Astrocyte of the cerebellum (primary cell): Measurements from ENCODE around the gene RPL26.

ENCODE experiments used
- DNase-seq: peaks from one replicate; pipeline ENCODE4 v3.0.0-alpha.2; 2011; ENCODE audit warnings: low read depth
- H3K4me3 ChIP-seq: 2 replicates; pipeline ENCODE4 v1.5.1; 2011; ENCODE audit warnings: mild to moderate bottlenecking, low read depth, low read length, moderate library complexity
- in situ Hi-C: cut with HindIII; loops from 2 replicates; pipeline ENCODE4 v1.10.0; 2017; ENCODE audit warnings: low sequenced_read_pairs
- TF ChIP-seq, protein P1 (sequence below): IDR thresholded peaks from 2 replicates; pipeline ENCODE4 v1.5.1; 2012; ENCODE audit warnings: low read length, low read depth, moderate library complexity, mild to moderate bottlenecking; ENCODE audit errors: missing control alignments

RPL26 gene

DNA sequence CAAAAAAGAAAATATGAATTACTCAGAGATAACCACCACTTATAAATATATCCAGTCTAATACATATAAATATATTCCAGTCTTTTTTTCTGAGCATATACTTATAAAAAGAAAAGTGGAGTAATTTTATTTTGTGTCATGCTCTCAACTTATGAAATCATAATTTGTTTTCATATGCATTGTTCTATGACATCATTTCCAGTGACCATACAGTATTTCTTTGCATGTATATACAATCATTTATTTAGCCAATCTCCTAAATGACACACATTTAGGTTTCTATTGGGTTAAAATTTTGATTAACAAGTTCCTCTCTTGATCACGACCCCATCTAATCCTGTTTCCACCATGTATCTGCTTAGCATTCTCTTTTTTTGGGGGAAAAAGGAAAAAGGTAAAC lies 36.3 kb upstream of the RPL26 start:
- DNase-seq: no peak
- TF ChIP-seq, protein P1, sequence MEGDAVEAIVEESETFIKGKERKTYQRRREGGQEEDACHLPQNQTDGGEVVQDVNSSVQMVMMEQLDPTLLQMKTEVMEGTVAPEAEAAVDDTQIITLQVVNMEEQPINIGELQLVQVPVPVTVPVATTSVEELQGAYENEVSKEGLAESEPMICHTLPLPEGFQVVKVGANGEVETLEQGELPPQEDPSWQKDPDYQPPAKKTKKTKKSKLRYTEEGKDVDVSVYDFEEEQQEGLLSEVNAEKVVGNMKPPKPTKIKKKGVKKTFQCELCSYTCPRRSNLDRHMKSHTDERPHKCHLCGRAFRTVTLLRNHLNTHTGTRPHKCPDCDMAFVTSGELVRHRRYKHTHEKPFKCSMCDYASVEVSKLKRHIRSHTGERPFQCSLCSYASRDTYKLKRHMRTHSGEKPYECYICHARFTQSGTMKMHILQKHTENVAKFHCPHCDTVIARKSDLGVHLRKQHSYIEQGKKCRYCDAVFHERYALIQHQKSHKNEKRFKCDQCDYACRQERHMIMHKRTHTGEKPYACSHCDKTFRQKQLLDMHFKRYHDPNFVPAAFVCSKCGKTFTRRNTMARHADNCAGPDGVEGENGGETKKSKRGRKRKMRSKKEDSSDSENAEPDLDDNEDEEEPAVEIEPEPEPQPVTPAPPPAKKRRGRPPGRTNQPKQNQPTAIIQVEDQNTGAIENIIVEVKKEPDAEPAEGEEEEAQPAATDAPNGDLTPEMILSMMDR: no peak
- in situ Hi-C loops: loop anchor here (25.0 kb wide), 1 partner anchor 343 kb away; the partner anchor contains the start of gene SPDYE4
- H3K4me3 ChIP-seq: no peak overlapping the region

DNA sequence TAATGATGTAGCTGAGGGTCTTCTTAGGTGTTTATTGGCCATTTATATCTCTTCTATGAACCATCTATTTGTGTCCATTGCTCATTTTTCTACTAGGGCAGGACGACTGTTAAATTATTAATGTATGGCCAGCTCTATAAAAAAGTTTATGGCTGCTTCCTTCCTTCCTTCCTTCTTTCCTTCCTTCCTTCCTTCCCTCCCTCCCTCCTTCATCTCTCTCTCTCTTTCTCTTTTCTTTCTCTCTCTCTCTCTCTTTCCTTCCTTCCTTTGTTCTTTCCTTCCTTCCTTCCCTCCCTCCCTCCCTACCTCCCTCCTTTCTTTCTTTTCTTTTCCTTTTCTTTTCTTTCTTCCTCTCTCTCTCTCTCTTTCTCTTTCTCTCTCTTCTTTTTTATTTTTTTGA lies 35.5 kb upstream of the RPL26 start:
- DNase-seq: no peak
- in situ Hi-C loops: loop anchor here (25.0 kb wide), 1 partner anchor 344 kb away; the partner anchor contains the start of gene SPDYE4
- TF ChIP-seq, protein P1: no peak
- no peak overlapping the region for H3K4me3 ChIP-seq

DNA sequence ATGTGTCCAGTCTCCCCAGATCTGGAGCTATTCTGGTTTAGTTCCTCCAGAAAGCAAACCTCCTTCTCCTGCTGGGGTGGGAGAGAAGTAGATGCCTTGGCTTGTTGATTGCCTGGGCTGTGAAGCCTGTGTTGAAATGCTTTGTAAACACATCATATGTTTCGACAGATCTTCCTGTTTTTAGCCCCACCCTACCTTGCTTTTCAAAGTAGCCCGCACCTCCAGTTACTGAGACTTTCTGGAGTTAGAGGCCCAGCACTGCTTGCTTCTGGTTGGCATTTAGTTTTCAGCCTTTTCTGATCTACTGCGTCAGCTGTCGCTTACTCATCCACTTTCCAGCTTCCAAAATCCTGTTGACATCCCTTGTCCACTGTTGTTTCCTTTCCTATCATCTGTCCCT lies 34.8 kb upstream of the RPL26 start:
- no peak for DNase-seq
- H3K4me3 ChIP-seq: no peak overlapping the region
- TF ChIP-seq, protein P1: no peak
- in situ Hi-C loops: loop anchor here (25.0 kb wide), 1 partner anchor 344 kb away; the partner anchor contains the start of gene SPDYE4

DNA sequence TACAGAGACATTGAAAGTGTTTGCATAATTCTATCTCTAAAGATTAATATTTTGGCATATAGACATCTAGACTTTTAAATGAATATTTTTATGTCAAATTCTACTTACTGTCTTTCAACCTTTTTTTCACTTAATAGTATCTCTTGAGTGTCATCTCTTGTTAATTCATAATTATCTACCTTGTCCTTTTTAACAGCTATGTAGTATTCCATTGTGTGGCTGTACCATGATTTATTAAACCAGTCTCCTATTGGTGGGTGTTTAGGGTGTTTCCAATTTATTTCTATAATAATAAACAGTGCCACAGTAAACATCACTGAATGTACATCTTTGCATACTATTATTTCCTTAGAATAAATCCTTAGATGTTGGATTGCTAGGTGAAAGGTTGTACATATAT lies 30.9 kb upstream of the RPL26 start:
- TF ChIP-seq, protein P1: no peak
- in situ Hi-C loops: loop anchor here (25.0 kb wide), 1 partner anchor 348 kb away; the partner anchor contains the start of gene SPDYE4
- no peak overlapping the region for H3K4me3 ChIP-seq

DNA sequence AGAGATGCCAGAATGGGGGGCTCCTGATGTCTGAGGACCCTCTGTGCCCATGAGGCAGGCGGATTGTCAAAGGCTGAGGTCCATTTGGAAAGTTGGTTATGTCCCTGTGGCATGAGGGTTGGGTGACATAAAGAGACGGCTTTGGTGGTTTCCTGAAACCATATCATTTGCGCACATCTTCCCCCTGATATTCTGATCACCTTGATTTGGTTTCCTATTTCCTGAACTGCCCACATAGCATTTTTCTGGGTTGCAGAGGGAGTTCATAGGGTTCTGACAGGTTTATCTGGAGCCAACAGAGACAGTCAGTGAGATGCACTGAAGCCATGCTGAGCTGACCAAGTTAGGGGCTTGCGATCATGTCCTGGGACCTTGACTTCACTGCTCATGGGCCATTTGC lies 30.3 kb upstream of the RPL26 start:
- no peak for DNase-seq
- TF ChIP-seq, protein P1: no peak
- in situ Hi-C loops: loop anchor here (25.0 kb wide), 1 partner anchor 349 kb away; the partner anchor contains the start of gene SPDYE4
- H3K4me3 ChIP-seq: no peak overlapping the region

More for the DNA sequence above, 30.9 kb upstream of the RPL26 start:
- no peak for DNase-seq

DNA sequence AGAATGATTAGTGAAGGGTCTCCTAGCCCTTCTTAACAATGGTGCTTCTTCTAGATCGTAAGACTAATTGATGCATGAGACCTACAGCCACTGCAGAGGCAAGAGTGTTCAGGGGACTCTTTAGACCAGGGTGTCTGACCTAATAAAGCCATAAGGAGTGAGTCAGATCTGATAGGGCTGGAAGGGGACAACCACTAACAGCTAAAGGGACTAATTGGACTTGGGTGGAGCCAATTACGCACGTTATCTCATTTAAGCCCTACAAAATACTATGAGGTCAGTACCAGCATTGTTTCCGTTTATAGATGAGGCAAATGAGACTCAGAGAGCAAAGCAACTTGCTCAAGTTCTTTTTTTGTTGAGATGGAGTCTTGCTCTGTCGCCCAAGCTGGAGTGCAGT lies 29.1 kb upstream of the RPL26 start:
- TF ChIP-seq, protein P1: no peak
- in situ Hi-C loops: loop anchor here (25.0 kb wide), 1 partner anchor 350 kb away; the partner anchor contains the start of gene SPDYE4
- DNase-seq: no peak
- no peak overlapping the region for H3K4me3 ChIP-seq
